Osteoblast (primary cell): ENCODE data around the gene SPOP. TPM values are rescaled to one million over a fixed set of nuclear protein-coding genes. Genes with fewer than 3 reads are reported as not detected.

ENCODE experiments used
- DNase-seq: peaks from one replicate; pipeline ENCODE4 v3.0.0; 2011; ENCODE audit warnings: low spot score, mixed read lengths; ENCODE audit not compliant: insufficient read length; ENCODE audit errors: missing footprints
- H2AFZ ChIP-seq: 2 replicates; pipeline ENCODE4 v1.6.0; 2011; ENCODE audit warnings: mild to moderate bottlenecking, low read length
- H3K27ac ChIP-seq: 2 replicates; pipeline ENCODE4 v1.5.1; 2011; ENCODE audit warnings: mild to moderate bottlenecking, low read depth, low read length, moderate library complexity
- H3K27me3 ChIP-seq: 2 replicates; pipeline ENCODE4 v1.6.0; 2012; ENCODE audit warnings: mild to moderate bottlenecking, control low read depth, inconsistent platforms, low read length, moderate library complexity; ENCODE audit not compliant: insufficient read depth
- H3K36me3 ChIP-seq: 2 replicates; pipeline ENCODE4 v1.5.1; 2011; ENCODE audit warnings: mild to moderate bottlenecking, low read length, control low read depth, moderate library complexity; ENCODE audit not compliant: insufficient read depth
- H3K4me1 ChIP-seq: 2 replicates; pipeline ENCODE4 v1.5.1; 2011; ENCODE audit warnings: mild to moderate bottlenecking, low read length, control low read depth, moderate library complexity; ENCODE audit not compliant: insufficient read depth
- H3K4me2 ChIP-seq: 2 replicates; pipeline ENCODE4 v1.6.0; 2011; ENCODE audit warnings: mild to moderate bottlenecking, low read length; ENCODE audit not compliant: insufficient read depth
- H3K4me3 ChIP-seq: fragments of 200-600 bp; sonication (generic); 3 replicates; pipeline ENCODE4 v1.5.1; 2012; ENCODE audit warnings: mild to moderate bottlenecking, low read length, inconsistent platforms; ENCODE audit not compliant: insufficient read depth
- H3K79me2 ChIP-seq: 2 replicates; pipeline ENCODE4 v1.6.0; 2012; ENCODE audit warnings: mild to moderate bottlenecking, low read length, control low read depth, inconsistent platforms; ENCODE audit not compliant: insufficient read depth
- H3K9me3 ChIP-seq: 2 replicates; pipeline ENCODE4 v1.5.1; 2011; ENCODE audit warnings: low read depth, low read length, control low read depth
- H4K20me1 ChIP-seq: 2 replicates; pipeline ENCODE4 v1.6.0; 2012; ENCODE audit warnings: mild to moderate bottlenecking, low read length, control low read depth; ENCODE audit not compliant: insufficient read depth
- total RNA-seq: library from RNA; depleted of rRNA; stranded (reverse); fragments of >200 nt; gene quantifications from 2 replicates; pipeline ENCODE4 v1.2.3, GENCODE V29; 2012
- TF ChIP-seq, protein P1 (sequence below): IDR thresholded peaks from 2 replicates; pipeline ENCODE4 v1.5.1; 2011; ENCODE audit warnings: mild to moderate bottlenecking, low read depth, low read length, moderate library complexity; ENCODE audit errors: extremely low read depth

The SPOP gene
- total RNA-seq, 1 donor = 55.7 TPM

GRCh38 chr17:49618028-49618611, 59.8 kb downstream of the SPOP start:
- DNase-seq = no peak
- Histone ChIP-seq H2AFZ (no peak overlapping the region), H3K4me3 (no peak overlapping the region), H3K27me3 (no peaks in the 10 kb centered on the region), H3K9me3 (no peaks in the 10 kb centered on the region), H3K79me2 (peaks cover 21% of the 10 kb centered on the region), H3K4me1 (peaks cover 28% of the 10 kb centered on the region), H4K20me1 (peaks cover 6% of the 10 kb centered on the region), H3K27ac (peak overlapping the region; percentile 48), H3K4me2 (no peak overlapping the region), H3K36me3 (peaks cover 53% of the 10 kb centered on the region)
- TF ChIP-seq, protein P1, sequence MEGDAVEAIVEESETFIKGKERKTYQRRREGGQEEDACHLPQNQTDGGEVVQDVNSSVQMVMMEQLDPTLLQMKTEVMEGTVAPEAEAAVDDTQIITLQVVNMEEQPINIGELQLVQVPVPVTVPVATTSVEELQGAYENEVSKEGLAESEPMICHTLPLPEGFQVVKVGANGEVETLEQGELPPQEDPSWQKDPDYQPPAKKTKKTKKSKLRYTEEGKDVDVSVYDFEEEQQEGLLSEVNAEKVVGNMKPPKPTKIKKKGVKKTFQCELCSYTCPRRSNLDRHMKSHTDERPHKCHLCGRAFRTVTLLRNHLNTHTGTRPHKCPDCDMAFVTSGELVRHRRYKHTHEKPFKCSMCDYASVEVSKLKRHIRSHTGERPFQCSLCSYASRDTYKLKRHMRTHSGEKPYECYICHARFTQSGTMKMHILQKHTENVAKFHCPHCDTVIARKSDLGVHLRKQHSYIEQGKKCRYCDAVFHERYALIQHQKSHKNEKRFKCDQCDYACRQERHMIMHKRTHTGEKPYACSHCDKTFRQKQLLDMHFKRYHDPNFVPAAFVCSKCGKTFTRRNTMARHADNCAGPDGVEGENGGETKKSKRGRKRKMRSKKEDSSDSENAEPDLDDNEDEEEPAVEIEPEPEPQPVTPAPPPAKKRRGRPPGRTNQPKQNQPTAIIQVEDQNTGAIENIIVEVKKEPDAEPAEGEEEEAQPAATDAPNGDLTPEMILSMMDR = no peak

DNA sequence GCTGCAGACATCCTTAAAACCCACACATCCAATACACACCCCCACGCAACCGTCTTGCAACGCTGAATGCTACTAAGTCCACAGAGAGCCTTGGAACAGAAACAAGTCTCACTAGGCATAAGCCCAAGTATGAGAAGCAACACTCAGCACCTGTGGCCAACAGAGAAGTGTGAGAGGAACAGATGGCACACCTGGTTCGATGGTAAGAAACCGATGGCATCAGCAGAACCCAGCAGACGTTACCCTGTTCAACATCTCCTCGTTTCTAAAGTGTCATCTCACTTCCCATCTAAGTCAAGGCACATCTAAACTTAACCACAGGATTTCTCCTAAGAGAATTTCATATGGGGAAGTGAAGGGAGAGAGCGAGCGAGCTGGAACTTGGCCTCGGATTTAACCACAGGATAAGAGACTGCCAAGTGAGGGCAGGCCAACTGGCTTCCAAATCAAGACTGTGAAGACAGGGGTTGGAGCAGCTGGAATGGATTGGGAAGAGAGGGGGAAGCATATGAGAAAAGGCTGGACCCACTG, 61.2 kb downstream of the SPOP start:
- H3K4me1 ChIP-seq = peaks cover 28% of the 10 kb centered on the region

DNA sequence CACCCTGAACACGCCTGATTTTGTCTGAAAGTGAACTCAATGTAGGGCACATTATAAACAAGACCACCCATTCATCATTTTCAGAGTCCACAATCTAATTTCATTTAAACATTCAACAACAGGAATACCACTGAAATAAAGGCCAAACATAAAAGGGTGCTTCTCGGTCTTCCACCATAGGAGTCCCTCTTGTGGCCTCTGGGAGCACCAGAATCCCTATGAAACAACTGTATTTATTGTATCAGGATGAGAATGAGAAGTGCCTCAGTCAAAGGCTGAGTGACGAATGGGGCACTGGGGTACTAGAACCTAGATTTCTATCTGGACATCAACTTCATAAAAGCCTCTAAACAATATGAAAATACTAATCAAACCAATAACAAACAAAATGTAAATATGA, 61.8 kb downstream of the SPOP start:
- peak overlapping the region; percentile 47 for H3K27ac ChIP-seq
- H3K36me3 ChIP-seq = peaks cover 39% of the 10 kb centered on the region
- H3K79me2 ChIP-seq = peaks cover 20% of the 10 kb centered on the region
- TF ChIP-seq, protein P1 = peak; percentile 44
- H3K4me2 ChIP-seq = peak overlapping the region; percentile 75
- H3K4me1 ChIP-seq = peaks cover 28% of the 10 kb centered on the region
- no peak for DNase-seq
- peaks cover 6% of the 10 kb centered on the region for H4K20me1 ChIP-seq
- H3K4me3 ChIP-seq = no peak overlapping the region
- no peaks in the 10 kb centered on the region for H3K27me3 ChIP-seq
- no peak overlapping the region for H2AFZ ChIP-seq
- H3K9me3 ChIP-seq = no peaks in the 10 kb centered on the region

More for the DNA sequence above, 61.2 kb downstream of the SPOP start:
- peaks cover 43% of the 10 kb centered on the region for H3K36me3 ChIP-seq
- peak overlapping the region; percentile 27 for H3K4me3 ChIP-seq
- no peaks in the 10 kb centered on the region for H3K9me3 ChIP-seq
- H4K20me1 ChIP-seq = peaks cover 6% of the 10 kb centered on the region
- H3K27ac ChIP-seq = peak overlapping the region; percentile 47
- peak overlapping the region; percentile 75 for H3K4me2 ChIP-seq
- TF ChIP-seq, protein P1 = no peak
- H2AFZ ChIP-seq = no peak overlapping the region
- H3K79me2 ChIP-seq = peaks cover 19% of the 10 kb centered on the region
- peak; percentile 72 for DNase-seq
- no peaks in the 10 kb centered on the region for H3K27me3 ChIP-seq

GRCh38 chr17:49613182-49613800, 64.6 kb downstream of the SPOP start:
- Histone ChIP-seq H3K27me3 (no peaks in the 10 kb centered on the region), H3K9me3 (no peaks in the 10 kb centered on the region), H3K36me3 (peaks cover 43% of the 10 kb centered on the region), H3K79me2 (peaks cover 21% of the 10 kb centered on the region), H3K4me2 (no peak overlapping the region), H4K20me1 (peaks cover 6% of the 10 kb centered on the region), H3K4me1 (peaks cover 23% of the 10 kb centered on the region), H3K4me3 (no peak overlapping the region), H2AFZ (no peak overlapping the region), H3K27ac (no peak overlapping the region)
- no peak for DNase-seq
- TF ChIP-seq, protein P1 = no peak
